Measurements from ENCODE around the gene LYRM7.
"Not testable (repeated sequence)": the region's sequence is repeated elsewhere in the genome, so short reads cannot be mapped to it uniquely, and the experiment has no call there.

The LYRM7 gene

GRCh38 chr5:131170540-131171275, at the start of gene LYRM7:
Gene LYRM7, plus strand, starts transcription at chr5:131170944. Its CDS starts 77 bp downstream, at chr5:131171021.
- peak; percentile 80 to 91 for DNase-seq (ENCODE audit: extremely low read depth in 1 of 2, low read depth in 1 of 2)

DNA sequence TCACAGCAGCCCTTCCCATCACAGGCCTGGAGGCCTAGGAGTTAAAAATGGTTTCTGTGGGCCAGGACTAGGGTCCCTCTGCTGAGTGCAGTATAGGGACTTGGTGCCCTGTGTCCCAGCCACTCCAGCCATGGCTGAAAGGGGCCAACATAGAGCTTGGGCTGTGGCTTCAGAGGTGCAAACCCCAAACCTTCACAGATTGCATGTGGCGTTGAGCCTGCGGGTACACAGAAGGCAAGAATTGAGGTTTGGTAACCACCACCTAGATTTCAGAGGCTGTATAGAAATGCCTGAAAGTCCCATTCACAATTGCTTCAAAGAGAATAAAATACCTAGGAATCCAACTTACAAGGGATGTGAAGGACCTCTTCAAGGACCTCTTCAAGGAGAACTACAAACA, 43.5 kb upstream of the LYRM7 start:
- DNase-seq (ENCODE audit: extremely low read depth in 1 of 2, low read depth in 1 of 2), result not testable (repeated sequence)

DNA sequence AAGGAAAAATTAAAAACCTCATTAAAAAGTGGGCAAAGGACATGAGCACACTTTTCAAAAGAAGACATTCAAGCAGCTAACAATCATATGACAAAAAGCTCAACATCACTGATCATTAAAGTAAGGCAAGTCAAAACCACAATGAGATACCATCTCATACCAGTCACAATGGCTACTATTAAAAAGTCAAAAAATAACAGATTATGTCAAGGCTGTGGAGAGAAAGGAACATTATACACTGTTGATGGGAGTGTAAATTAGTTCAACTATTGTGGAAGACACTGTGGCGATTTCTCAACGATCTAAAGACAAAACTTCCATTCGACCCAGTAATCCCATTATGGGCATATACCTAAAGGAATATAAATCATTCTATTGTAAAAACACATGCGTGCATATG, 41.4 kb upstream of the LYRM7 start:
- no peak for DNase-seq (ENCODE audit: extremely low read depth in 1 of 2, low read depth in 1 of 2)

- DNase-seq (ENCODE audit: extremely low read depth in 1 of 2, low read depth in 1 of 2), result not testable (repeated sequence)
These were observed 37.7 kb upstream of the LYRM7 start for GRCh38 chr5:131133091-131133490.

DNA sequence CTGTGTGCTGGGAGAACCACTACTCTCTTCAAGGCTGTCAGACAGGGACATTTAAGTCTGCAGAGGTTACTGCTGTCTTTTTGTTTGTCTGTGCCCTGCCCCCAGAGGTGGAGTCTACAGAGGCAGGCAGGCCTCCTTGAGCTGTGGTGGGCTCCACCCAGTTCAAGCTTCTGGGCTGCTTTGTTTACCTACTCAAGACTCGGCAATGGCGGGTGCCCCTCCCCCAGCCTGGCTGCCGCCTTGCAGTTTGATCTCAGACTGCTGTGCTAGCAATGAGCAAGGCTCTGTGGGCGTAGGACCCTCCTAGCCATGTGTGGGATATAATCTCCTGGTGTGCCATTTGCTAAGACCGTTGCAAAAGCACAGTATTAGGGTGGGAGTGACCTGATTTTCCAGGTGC, 32.3 kb upstream of the LYRM7 start:
- not testable (repeated sequence) for DNase-seq (ENCODE audit: extremely low read depth in 1 of 2, low read depth in 1 of 2)

GRCh38 chr5:131139321-131139720, 31.4 kb upstream of the LYRM7 start:
- no peak for DNase-seq (ENCODE audit: extremely low read depth in 1 of 2, low read depth in 1 of 2)

GRCh38 chr5:131142970-131143617, 27.6 kb upstream of the LYRM7 start:
- no peak for DNase-seq (ENCODE audit: extremely low read depth in 1 of 2, low read depth in 1 of 2)

- DNase-seq (ENCODE audit: extremely low read depth in 1 of 2, low read depth in 1 of 2), result no peak
These were observed 23.5 kb upstream of the LYRM7 start for GRCh38 chr5:131147258-131147657.

DNA sequence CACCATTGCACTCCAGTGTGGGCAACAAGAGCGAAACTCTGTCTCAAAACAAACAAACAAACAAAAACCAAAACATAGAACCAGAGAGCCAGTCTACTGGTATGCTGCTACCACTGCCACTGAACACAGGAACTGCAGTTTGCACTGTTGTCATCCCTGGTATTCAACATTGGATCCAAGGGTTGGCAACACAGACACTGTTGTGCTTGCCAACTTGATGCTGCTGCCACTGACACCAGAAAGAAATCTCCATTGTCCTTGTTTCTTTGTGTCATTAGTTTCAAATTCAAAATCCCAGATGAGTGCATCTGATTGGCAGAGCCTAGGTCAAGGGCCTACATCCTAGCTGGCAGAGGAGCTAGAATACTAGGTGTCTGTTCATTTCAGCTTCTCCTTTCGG, 21.9 kb upstream of the LYRM7 start:
- no peak for DNase-seq (ENCODE audit: extremely low read depth in 1 of 2, low read depth in 1 of 2)

DNA sequence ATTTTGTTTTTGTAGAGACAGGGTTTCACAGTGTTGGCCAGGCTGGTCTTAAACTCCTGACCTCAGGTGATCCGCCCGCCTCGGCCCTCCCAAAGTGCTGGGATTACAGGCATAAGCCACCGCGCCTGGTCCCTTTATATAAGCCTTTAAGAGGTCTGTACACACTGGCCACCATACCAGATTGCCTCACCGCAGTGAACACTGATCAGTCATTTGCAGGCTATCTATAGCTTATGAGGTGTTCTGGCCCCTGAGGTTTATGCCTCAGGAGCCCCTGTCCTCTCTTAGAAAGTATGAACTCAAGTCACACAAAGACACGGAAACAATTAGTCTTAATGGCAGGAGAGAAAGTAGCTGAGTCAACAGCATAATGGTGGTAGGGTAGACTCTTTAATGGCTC, 20.3 kb upstream of the LYRM7 start:
- DNase-seq (ENCODE audit: extremely low read depth in 1 of 2, low read depth in 1 of 2), result no peak

DNA sequence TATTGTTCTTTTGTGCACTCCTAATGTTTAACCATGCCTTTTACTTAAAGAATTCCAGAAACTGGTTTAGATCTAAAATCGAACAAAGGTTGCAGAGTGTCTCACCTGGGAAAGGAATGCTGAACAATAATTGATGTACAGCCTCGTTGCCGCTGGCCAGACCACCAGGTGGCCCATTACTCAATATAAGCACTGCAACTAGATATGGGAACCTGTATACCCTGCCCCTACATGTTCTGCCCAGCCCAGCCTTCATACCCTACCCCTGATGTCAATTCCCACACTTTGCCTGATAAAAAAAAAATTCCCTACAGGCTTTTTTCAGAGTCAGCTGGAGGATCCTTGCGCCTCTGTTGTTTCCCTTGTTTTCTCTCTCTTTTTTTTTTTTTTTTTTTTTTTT, 19.5 kb upstream of the LYRM7 start:
- no peak for DNase-seq (ENCODE audit: extremely low read depth in 1 of 2, low read depth in 1 of 2)

DNA sequence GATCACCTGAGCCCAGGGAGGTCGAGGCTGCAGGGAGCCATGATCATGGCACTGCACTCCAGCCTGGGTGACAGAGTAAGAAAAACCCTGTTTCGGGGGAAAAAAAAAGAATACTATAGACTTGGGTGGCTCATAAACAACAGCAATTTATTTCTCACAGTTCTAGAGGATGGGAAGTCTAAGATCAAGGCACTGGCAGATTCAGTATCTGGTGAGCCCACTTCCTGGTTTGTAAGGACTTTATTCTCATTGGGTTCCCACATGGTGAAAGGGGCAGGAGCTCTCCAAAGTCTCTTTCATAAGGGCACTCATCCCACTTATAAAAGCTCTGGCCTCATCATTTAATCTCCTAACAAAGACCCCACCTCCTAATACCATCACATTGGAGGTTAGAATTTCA, 14.4 kb upstream of the LYRM7 start:
- DNase-seq (ENCODE audit: extremely low read depth in 1 of 2, low read depth in 1 of 2), result no peak

GRCh38 chr5:131156957-131157356, 13.8 kb upstream of the LYRM7 start:
- DNase-seq (ENCODE audit: extremely low read depth in 1 of 2, low read depth in 1 of 2), result no peak

DNA sequence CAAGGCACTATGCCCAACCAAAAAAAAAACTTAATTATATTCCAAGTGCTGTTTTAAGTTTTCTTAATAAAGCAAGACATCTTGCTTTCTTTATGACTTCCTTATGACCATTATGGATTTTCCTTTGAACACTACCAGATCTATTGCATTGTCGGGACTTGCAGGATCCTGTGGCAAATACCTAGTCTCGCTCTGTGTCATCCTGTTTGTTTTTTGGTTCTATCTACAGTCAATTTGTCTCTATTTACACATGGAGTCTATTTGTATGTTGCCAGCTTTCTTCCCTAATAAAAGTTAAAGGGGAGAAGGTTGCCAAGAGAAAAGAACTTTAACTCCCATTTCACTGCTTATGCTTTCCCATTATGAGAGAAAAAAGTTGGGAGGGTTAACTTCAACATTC, 10.6 kb upstream of the LYRM7 start:
- no peak for DNase-seq (ENCODE audit: extremely low read depth in 1 of 2, low read depth in 1 of 2)

- no peak for DNase-seq (ENCODE audit: extremely low read depth in 1 of 2, low read depth in 1 of 2)
These were observed 7.2 kb upstream of the LYRM7 start for GRCh38 chr5:131163276-131164119.

DNA sequence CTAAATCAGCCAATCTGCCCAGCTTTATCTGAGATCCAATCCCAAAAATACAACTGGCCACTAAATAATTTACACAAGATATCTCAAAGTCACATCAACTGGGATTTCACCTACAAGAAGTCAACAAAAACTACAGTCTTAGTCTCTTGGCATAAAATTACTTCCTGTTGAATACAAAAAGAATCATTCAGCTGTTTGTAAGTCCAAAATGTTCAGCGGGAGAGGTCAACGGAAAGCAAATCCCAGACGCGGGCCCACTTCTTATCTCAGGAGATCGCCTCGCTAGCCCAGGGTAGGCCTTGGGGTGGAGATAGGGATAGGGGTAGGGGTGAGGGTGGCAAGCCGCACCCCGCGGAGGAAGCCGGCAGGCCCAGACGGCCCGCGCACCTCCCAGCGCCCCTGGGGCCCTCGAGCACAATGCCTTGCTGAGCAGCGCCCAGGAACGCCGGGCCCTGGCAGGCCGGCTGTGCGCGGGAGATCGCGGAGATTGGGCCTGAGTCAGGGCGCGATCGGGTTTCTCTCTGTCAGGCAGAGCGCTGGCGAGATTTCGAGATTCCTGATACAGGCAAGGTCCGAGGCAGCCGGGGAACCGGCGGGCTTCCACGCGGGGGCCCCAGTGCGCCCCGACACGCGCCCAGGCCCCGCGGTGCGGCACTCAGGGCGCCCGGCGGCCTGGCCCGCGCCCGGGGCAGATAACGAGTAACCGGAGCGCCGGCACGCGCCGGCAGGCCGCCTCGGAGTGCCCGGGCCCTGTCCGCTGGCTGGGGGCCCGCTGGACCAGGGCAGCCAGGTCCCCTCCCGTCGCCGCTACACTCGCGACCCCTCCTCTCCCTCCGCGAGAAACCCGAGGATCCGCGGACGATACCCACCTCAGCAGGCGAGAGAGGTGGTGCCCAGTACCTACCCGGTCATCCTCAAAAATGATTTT, 6.3 kb upstream of the LYRM7 start:
- DNase-seq (ENCODE audit: extremely low read depth in 1 of 2, low read depth in 1 of 2), result peak; percentile 19 to 55

DNA sequence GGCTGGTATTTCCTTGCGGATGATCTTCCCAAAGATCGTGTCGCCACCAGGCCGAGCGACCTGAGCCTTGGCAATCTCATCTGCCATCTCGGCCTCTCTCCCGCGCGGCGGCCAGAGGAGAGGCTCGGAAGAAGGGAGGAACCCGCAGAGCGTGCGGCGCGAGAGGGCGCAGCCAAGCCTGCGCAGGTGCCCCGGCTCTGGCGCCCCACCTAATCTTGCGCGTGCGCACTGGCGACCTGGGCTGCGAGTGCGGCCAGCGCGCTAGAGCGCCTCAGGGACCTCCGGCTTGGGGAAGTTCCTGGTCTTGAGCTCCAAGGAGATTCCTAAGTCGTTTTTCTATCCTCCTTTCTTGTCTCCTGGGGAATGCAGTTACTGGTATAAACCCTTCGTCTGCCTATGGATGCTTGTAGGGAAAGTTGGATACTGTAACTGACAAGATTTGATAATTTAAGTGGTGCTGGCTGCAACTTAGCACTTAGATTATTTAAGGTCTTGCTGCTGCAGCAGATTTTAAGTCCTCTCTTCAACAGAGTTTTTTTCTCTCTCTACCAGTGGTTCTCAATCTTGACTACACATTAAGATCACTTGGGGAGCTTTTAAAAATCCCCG, 5.5 kb upstream of the LYRM7 start, which contains the start of gene HINT1:
HINT1 (minus strand) TSS at position 138 of the 609 bp plus-strand sequence; CDS start at position 87, 51 bp downstream.
- DNase-seq (ENCODE audit: extremely low read depth in 1 of 2, low read depth in 1 of 2), result peak; percentile 82 to 91

DNA sequence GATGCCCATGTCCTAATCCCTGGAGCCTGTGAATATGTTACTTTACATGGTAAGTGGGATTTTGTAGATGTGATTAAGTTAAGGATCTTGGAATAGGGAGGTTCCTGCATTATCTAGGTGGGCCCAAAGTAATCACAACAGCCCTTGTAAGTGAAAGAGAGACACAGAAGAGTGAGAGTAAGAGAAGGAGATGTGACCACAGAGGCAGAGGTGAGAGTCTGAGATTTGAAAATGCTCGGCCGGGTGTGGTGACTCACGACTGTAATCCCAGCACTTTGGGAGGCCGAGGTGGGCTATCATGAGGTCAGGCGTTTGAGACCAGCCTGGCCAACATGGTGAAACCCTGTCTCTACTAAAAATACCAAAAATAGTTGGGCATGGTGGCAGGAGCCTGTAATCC, 3.1 kb upstream of the LYRM7 start:
- DNase-seq (ENCODE audit: extremely low read depth in 1 of 2, low read depth in 1 of 2), result no peak

- no peak for DNase-seq (ENCODE audit: extremely low read depth in 1 of 2, low read depth in 1 of 2)
These were observed 769 bp upstream of the LYRM7 start for GRCh38 chr5:131169810-131170539.

Measured in activated CD8-positive, alpha-beta memory T cell treated with anti-CD3 and anti-CD28 coated beads for 1 hour (primary cell).